ENCODE results near the gene ADGRF3.
"Not testable (repeated sequence)": the region's sequence is repeated elsewhere in the genome, so short reads cannot be mapped to it uniquely, and the experiment has no call there.

The ADGRF3 gene

GRCh38 chr2:26349690-26350089 lies 3.1 kb upstream of the ADGRF3 start:
- no peak for DNase-seq (ENCODE audit: low spot score)

GRCh38 chr2:26347286-26347865 lies 787 bp upstream of the ADGRF3 start:
- DNase-seq (ENCODE audit: low spot score): no peak

- DNase-seq (ENCODE audit: low spot score): peak; percentile 71
Measured at GRCh38 chr2:26345545-26346453, 790 bp downstream of the ADGRF3 start, which contains the start of gene SELENOI. Gene SELENOI (plus strand): TSS chr2:26346143. CDS start chr2:26346233, 90 bp downstream.

- DNase-seq (ENCODE audit: low spot score): no peak
Measured at GRCh38 chr2:26345283-26345544, 1.4 kb downstream of the ADGRF3 start.

GRCh38 chr2:26344581-26345282 lies 1.9 kb downstream of the ADGRF3 start:
- no peak for DNase-seq (ENCODE audit: low spot score)

GRCh38 chr2:26340831-26341230 lies 5.8 kb downstream of the ADGRF3 start:
- no peak for DNase-seq (ENCODE audit: low spot score)

- no peak for DNase-seq (ENCODE audit: low spot score)
Measured at GRCh38 chr2:26337298-26337697, 9.3 kb downstream of the ADGRF3 start.

- DNase-seq (ENCODE audit: low spot score): no peak
Measured at GRCh38 chr2:26336719-26337118, 9.9 kb downstream of the ADGRF3 start.

GRCh38 chr2:26335231-26335630 lies 11.4 kb downstream of the ADGRF3 start:
- DNase-seq (ENCODE audit: low spot score): no peak

- no peak for DNase-seq (ENCODE audit: low spot score)
Measured at GRCh38 chr2:26333293-26333692, 13.3 kb downstream of the ADGRF3 start.

- DNase-seq (ENCODE audit: low spot score): not testable (repeated sequence)
Measured at GRCh38 chr2:26331321-26331720, 15.3 kb downstream of the ADGRF3 start.

- DNase-seq (ENCODE audit: low spot score): no peak
Measured at GRCh38 chr2:26330604-26331003, 16.0 kb downstream of the ADGRF3 start.

GRCh38 chr2:26330114-26330549 lies 16.5 kb downstream of the ADGRF3 start:
- peak; percentile 47 for DNase-seq (ENCODE audit: low spot score)

GRCh38 chr2:26329083-26329482 lies 17.5 kb downstream of the ADGRF3 start:
- not testable (repeated sequence) for DNase-seq (ENCODE audit: low spot score)

- no peak for DNase-seq (ENCODE audit: low spot score)
Measured at GRCh38 chr2:26327291-26328272, 19.0 kb downstream of the ADGRF3 start.

- no peak for DNase-seq (ENCODE audit: low spot score)
Measured at GRCh38 chr2:26326514-26326913, 20.1 kb downstream of the ADGRF3 start.

- DNase-seq (ENCODE audit: low spot score): no peak
Measured at GRCh38 chr2:26325851-26326250, 20.7 kb downstream of the ADGRF3 start.

GRCh38 chr2:26324903-26325302 lies 21.7 kb downstream of the ADGRF3 start:
- DNase-seq (ENCODE audit: low spot score): no peak

- DNase-seq (ENCODE audit: low spot score): not testable (repeated sequence)
Measured at GRCh38 chr2:26324479-26324878, 22.1 kb downstream of the ADGRF3 start.

- DNase-seq (ENCODE audit: low spot score): no peak
Measured at GRCh38 chr2:26318950-26319349, 27.6 kb downstream of the ADGRF3 start.

GRCh38 chr2:26317377-26318105 lies 29.0 kb downstream of the ADGRF3 start:
- no peak for DNase-seq (ENCODE audit: low spot score)

Measured in HuH-7.5 (cell line).